GM21723 (cell line): ENCODE data around the gene COTL1.
"Not testable (repeated sequence)": the region's sequence is repeated elsewhere in the genome, so short reads cannot be mapped to it uniquely, and the experiment has no call there.

Source experiments
- ATAC-seq: cut with Tn5 transposase; IDR thresholded peaks from one replicate; pipeline ENCODE4 v1.9.1; 2021; ENCODE audit warnings: mild to moderate bottlenecking, moderate library complexity; ENCODE audit not compliant: unreplicated experiment

Gene COTL1

GRCh38 chr16:84535408-84535807 lies 82.5 kb downstream of the COTL1 start:
- no peak for ATAC-seq

DNA sequence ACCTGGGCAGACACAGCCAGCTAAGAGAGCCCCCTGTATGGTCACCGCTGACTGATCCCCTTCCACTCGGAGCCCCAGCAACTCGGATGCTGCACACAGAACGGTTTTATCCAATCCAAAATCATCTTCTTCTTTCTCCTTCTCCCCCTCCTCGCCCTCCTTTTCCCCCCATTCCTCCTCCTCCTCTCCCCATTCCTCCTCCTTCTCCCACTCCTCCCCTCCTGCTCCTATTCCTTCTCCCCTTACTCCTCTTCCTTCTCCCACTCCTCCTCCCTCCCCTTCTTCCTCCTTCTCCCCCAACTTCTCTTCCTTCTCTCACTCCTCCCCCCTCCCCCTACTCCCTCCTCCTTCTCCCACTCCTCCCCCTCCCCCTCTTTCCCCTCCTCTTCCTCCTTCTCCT lies 83.1 kb downstream of the COTL1 start:
- ATAC-seq, result no peak

GRCh38 chr16:84532855-84533486 lies 84.9 kb downstream of the COTL1 start:
- no peak for ATAC-seq

- ATAC-seq, result no peak
These were observed 85.6 kb downstream of the COTL1 start for GRCh38 chr16:84532291-84532724.

DNA sequence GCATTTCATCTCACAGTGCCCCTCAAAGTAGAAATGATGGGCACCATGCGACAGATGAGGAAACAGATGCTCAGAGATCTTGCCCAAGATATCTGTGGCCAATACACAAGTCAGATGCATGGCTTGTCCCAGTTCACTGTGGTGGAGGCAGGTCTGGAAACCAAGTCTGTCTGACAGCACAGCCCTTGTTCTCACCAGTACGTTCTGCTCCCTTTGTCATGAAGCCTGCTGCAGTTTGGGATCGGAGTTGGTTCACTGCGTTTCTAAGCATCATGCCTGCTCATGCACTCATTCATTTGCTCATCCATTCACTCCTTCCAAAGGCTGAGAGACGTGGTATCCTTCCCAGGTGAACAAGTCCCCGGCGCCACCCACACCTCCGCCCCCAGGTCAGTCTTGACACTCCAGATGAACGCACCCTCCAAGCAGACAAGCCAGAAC lies 86.2 kb downstream of the COTL1 start:
- no peak for ATAC-seq

DNA sequence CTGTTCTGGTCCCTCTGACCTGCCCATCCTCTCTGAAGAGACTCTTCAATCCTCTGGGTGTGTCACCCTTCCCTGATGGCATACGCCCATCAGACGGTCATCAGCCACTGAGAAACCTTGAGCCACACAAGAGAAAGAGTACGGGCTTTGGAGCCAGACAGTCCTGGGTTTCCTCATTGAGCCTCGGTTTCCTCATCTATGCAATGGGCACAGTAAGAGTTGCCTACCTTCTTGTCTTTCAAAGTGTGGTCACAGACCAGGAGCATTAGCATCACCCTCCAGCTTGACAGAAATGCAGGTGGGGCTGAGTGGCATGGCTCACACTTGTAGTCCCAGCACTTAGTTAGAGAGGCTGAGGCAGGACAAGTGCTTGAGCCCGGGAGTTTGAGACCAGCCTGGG lies 87.3 kb downstream of the COTL1 start:
- ATAC-seq, result no peak

DNA sequence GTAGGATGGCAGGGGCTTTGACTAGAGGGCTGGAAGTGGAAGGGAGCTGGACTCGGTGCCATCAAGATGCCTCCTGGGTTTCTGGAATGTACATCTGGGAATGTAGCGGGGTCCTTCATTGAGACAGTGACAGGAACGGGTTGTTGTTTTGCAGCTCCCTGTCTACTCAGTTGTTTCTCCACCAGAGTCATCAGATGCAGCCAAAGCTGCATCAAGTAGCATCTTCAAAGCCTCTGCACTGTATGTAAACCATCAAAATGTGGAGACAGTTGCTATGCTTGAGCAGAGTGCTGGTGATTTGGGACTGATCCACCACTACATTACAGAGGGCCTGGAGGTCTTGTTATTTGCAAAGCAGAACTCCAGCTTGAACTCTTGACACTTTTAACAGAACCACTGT lies 88.3 kb downstream of the COTL1 start:
- ATAC-seq, result no peak

DNA sequence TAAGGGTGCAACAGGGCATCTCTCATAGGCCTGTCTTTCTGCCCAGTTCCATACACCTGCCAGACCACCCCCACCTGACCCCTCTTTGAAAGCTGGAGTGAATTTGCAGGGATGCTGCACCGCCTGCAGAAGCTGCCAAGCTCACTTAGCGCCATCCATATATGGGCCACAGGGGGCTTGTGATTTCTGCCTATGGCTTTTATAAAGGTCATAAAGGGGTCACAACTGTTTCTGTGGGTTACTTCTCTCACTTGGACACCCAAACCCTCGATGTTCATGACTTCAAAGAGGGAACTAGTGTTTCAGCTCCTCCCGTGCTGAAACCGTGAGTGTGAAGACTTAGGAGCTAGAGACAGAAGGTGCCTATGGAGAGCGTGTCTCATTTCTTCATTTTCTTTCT lies 89.6 kb downstream of the COTL1 start:
- no peak for ATAC-seq

DNA sequence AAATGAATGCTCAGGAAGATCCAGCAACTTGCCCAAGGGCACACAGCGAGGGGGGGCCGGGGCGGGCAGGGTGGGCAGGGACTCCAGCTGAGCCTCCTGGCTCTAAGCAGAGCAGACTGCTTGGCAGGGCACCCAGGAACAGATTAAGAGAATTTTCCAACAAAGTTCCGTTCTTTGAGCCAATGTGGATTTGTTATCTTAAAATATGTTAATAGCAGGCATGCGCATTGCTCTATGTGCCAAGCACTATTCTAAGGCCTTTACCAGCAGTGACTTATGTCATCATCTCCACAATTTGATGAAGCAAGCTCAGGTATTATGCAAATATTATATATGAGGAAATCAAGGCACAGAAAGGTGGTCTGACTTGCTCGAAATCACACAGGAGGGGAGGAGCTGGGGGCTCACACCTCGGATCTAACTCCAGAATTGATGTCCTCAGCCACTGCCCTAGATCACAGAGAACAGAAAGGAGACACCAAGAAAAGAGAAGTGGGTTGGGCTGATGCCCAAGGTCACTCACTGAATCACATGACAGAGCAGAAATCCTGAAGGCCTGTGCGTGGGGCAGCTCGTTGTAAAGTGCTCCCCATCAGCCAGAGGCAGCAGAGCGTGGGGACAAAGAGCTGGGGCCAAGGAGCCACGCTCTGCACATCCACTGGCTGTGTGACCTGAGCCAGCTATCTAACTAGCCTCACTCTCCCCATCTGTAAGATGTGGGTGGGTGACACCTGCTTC lies 90.2 kb downstream of the COTL1 start:
- ATAC-seq, result no peak

DNA sequence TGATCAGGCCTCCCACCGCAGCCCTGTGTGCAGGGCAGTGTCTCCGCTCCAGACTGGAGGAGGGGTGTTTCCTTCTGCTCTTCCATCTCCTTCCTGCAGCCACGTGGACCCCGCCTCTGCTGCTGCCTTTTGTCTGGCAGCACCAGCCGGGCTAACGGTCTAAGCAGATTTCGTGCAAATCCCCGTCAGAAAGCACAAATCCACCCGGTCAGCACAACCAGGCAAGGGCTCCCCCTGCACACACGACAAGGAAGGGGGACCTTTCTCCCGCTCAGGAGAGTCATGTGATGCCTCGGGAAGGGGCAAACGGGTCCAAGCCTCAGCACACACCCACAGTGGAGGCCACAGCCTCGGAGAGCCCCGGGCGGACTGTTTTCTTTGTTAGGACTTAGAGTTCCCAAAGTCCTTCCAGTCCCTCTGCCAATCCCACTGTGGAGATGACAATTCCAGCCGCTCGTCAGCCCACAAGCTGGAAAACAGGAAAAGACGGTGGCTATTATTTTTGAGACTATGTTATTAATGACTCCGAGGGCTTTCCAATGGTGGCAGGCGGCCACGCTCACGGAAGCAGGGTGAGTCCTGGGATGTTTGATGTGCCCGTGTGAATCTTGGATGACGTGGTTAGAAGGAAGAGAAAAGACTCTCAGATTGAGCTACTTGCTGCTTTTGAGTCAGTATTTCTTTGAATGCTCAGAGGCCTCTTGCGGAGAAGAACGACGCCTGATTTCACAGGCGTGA lies 90.9 kb downstream of the COTL1 start:
- no peak for ATAC-seq

GRCh38 chr16:84524941-84525581 lies 92.8 kb downstream of the COTL1 start:
- ATAC-seq, result not testable (repeated sequence)

DNA sequence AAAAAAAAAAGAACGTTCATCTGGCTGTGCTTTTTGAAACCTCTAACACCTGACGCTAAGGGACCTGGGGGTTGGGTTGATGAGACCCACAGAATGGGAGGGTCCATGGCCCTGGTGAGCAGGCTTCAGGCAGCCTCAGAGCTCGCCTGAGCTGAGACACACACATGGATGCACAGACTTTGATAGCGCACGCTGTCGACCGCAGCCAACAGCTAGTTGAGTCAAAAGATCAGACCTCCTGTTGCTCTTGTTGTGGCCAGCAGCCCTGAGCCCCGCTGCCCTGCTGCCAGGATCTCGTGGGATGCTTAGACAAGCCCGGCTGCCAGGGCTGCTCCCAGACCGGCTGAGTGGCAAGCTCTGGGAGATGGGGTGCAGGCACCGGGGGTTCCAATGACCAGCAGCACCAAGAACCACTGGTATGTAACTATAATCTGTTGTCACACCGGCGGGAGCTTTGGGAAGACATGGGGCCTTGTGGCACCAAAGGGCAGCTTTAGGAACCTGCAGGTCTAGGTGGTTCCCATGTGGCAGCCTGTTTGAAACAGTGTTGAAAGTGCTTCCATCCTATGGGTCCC lies 93.4 kb downstream of the COTL1 start:
- ATAC-seq, result no peak

- no peak for ATAC-seq
These were observed 96.4 kb downstream of the COTL1 start for GRCh38 chr16:84521497-84521770.

- ATAC-seq, result no peak
These were observed 97.0 kb downstream of the COTL1 start for GRCh38 chr16:84520725-84521496.

DNA sequence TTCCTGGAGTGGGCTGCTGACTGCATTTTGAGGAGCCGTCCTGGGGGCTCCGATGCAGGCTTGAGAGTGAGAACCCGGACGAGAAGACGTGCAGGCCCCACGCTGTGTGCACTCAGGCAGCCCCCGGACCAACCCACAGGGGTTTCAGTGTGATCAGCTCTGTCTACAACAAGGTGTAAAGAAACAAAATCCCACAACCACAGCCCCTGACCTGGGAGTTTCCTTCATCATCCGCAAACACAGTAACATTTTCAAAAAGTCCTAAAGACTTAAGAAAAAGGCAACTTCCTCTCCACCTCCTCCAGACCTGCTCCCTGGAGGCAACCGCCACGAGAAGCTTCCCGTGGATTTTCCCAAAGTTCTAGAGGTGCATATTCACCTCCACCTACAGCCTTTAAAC lies 98.0 kb downstream of the COTL1 start:
- no peak for ATAC-seq

DNA sequence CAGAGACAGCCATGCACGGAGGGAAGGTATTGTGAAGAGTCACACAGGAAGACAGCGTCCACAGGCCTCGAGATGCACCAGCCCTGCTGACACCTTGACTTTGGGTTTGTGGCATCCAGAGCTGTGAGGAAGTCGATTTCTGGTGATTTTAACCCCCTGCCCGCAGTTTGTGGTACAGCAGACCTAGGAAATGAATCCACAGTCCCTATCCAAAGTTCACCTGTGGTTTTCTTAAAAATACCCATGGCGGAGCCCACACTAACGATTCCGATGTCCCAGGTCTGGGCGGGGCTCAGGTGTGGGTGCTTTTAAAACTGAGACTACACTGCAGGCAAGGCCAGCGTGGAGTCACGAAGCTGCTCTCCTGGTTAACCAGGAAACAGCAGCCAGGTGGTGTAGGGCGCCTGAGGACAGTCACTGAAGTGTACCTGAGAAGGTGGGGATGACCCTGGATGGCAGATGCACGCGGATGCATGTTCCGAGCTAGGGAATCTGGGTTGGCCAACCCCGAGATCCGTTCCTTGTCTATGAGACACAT lies 99.0 kb downstream of the COTL1 start:
- ATAC-seq, result no peak

GRCh38 chr16:84518220-84518619 lies 99.7 kb downstream of the COTL1 start:
- ATAC-seq, result not testable (repeated sequence)

- no peak for ATAC-seq
These were observed 100.5 kb downstream of the COTL1 start for GRCh38 chr16:84517366-84517765.
